Sigmoid colon (tissue), 7 donors: Measurements from ENCODE around the gene DHDH. TPM values are rescaled to one million over a fixed set of nuclear protein-coding genes. Genes with fewer than 3 reads are reported as not detected.

ENCODE experiments used
- DNase-seq: peaks from one replicate; pipeline ENCODE4 v3.0.0-alpha.2; 2019
- H3K27ac ChIP-seq, 4 donors: fragments of 200-600 bp; sonication (generic); one replicate each; pipeline ENCODE4 v1.5.1; 2016 to 2019; ENCODE audit warnings: mild to moderate bottlenecking in 1 of 4
- H3K27me3 ChIP-seq, 3 donors: fragments of 200-600 bp; sonication (generic); one replicate each; pipeline ENCODE4 v1.5.1; 2019; ENCODE audit warnings: mild to moderate bottlenecking in 1 of 3
- H3K36me3 ChIP-seq, 4 donors: fragments of 200-600 bp; sonication (generic); one replicate each; pipeline ENCODE4 v1.5.1; 2016 to 2019
- H3K4me1 ChIP-seq, 4 donors: fragments of 200-600 bp; sonication (generic); one replicate each; pipeline ENCODE4 v1.5.1; 2017 to 2019
- H3K4me3 ChIP-seq, 4 donors: fragments of 200-600 bp; sonication (generic); one replicate each; pipeline ENCODE4 v1.5.1; 2017 to 2019; ENCODE audit warnings: mild to moderate bottlenecking in 2 of 4, moderate library complexity in 1 of 4
- H3K9me3 ChIP-seq, 4 donors: fragments of 200-600 bp in 3 of 4; sonication (generic) in 3 of 4; one replicate each; pipeline versions ENCODE4 v1.5.1 to v1.6.1; 2013 to 2019
- CTCF ChIP-seq, 4 experiments: fragments of 450-650 bp in 3 of 4; fragments of 200-600 bp in 1 of 4; IDR thresholded peaks; one replicate each; pipeline ENCODE4 v1.5.1; 2016 to 2019; ENCODE audit warnings: antibody characterized with exemption in 4 of 4, mild to moderate bottlenecking in 3 of 4, moderate library complexity in 2 of 4
- EP300 ChIP-seq, 4 donors: sonication (generic); formaldehyde crosslinking; IDR thresholded peaks; one replicate each; pipeline ENCODE4 v1.6.1; 2017; ENCODE audit warnings: antibody characterized with exemption in 4 of 4
- POLR2A ChIP-seq, 2 donors: fragments of 450-650 bp; IDR thresholded peaks; one replicate each; pipeline ENCODE4 v1.6.1; 2016; ENCODE audit warnings: antibody characterized with exemption in 2 of 2, mild to moderate bottlenecking in 2 of 2, moderate library complexity in 2 of 2
- POLR2AphosphoS5 ChIP-seq, 4 donors: sonication (generic); formaldehyde crosslinking; IDR thresholded peaks; one replicate each; pipeline ENCODE4 v1.6.1; 2017; ENCODE audit warnings: antibody characterized with exemption in 4 of 4
- WGBS, 2 donors: extraction: QIAGEN DNeasy Blood & Tissue Kit; methylation state at CpG; one replicate each; pipeline ENCODE4 v1.1.7; 2013; 5-methylcytosine and 5-hydroxymethylcytosine counted together
- intact Hi-C: fragments of 100-400 bp; cut with DNase I; formaldehyde crosslinking; loops from one replicate; pipeline ENCODE4 v1.15.1; 2023
- polyA plus RNA-seq, 3 donors: library from polyadenylated mRNA; stranded (reverse); fragments of 200-250 nt; gene quantifications; one replicate each; pipeline ENCODE4 v1.2.3, GENCODE V29; 2013
- total RNA-seq, 4 donors: library from RNA; depleted of rRNA; stranded (reverse); fragments of >200 nt; gene quantifications; one replicate each; pipeline ENCODE4 v1.1.0, GENCODE V29; 2016
- donor health status: healthy with polysubstance abuse.
- donor health status: Bipolar disorder and iron deficiency.
- donor health status: healthy.

DHDH gene
- total and polyA plus RNA-seq, 7 donors: 0.16 TPM; not detected in 6

- no peaks in the 10 kb centered on the region for H3K9me3 ChIP-seq
- peaks cover 6 to 28% (median 11%) of the 10 kb centered on the region in 4 donors for H3K36me3 ChIP-seq
- TF ChIP-seq EP300 (IDR thresholded peaks at IDR 0.05): peak in 2 of 4 donors; percentile 49 to 52
- TF ChIP-seq CTCF (IDR thresholded peaks at IDR 0.05): no peak
- TF ChIP-seq POLR2AphosphoS5 (IDR thresholded peaks at IDR 0.05): peak; percentile 69 to 89 (median 76)
- peaks cover 0 to 51% (median 44%) of the 10 kb centered on the region in 4 donors for H3K4me1 ChIP-seq
- peak overlapping the region; percentile 91 to 98 (median 95) for H3K27ac ChIP-seq
- peak overlapping the region; percentile 24 to 95 (median 90) for H3K4me3 ChIP-seq
- 2 to 8% methylated on average over 28 of the region's 28 CpGs for WGBS, 2 donors
- DNase-seq: peak; percentile 95
- intact Hi-C loops: loop anchor here (1.0 to 10.0 kb wide), 4 partner anchors 90 to 329 kb away; partner anchors contain the start of genes DBP and HSD17B14
- H3K27me3 ChIP-seq: no peaks in the 10 kb centered on the region
These were observed 30.1 kb downstream of the DHDH start for GRCh38 chr19:48963371-48964204.

- WGBS, 2 donors: 10 to 17% methylated on average over 19 of the region's 19 CpGs
- H3K4me3 ChIP-seq: peak overlapping the region; percentile 89 to 95 (median 90)
- DNase-seq: no peak
- no peaks in the 10 kb centered on the region for H3K9me3 ChIP-seq
- peaks cover 0 to 51% (median 44%) of the 10 kb centered on the region in 4 donors for H3K4me1 ChIP-seq
- intact Hi-C loops: loop anchor here (1.0 to 10.0 kb wide), 4 partner anchors 91 to 330 kb away; partner anchors contain the start of genes DBP and HSD17B14
- TF ChIP-seq POLR2A (IDR thresholded peaks at IDR 0.05) (no peak), POLR2AphosphoS5 (IDR thresholded peaks at IDR 0.05) (no peak), EP300 (IDR thresholded peaks at IDR 0.05) (no peak), CTCF (IDR thresholded peaks at IDR 0.05) (no peak)
- no peaks in the 10 kb centered on the region for H3K27me3 ChIP-seq
- peak overlapping the region; percentile 91 to 98 (median 95) for H3K27ac ChIP-seq
- H3K36me3 ChIP-seq: peaks cover 11 to 37% (median 16%) of the 10 kb centered on the region in 4 donors
These were observed 30.9 kb downstream of the DHDH start for GRCh38 chr19:48964205-48965039.

- Histone ChIP-seq H3K36me3 (peaks cover 11 to 45% (median 22%) of the 10 kb centered on the region in 4 donors), H3K27ac (peak within 1 kb of the TSS; percentile 91 to 98 (median 95)), H3K4me1 (peaks cover 0 to 51% (median 44%) of the 10 kb centered on the region in 4 donors), H3K27me3 (no peaks in the 10 kb centered on the region), H3K9me3 (no peaks in the 10 kb centered on the region), H3K4me3 (peak within 1 kb of the TSS; percentile 89 to 95 (median 90))
- intact Hi-C loops: loop anchor here (2.0 to 10.0 kb wide), 2 partner anchors 128 to 330 kb away; partner anchors contain the start of genes DBP and HSD17B14
- 0% methylated on average over 52 of the region's 52 CpGs for WGBS, 2 donors
- peak; percentile 99 for DNase-seq
- TF ChIP-seq POLR2A (IDR thresholded peaks at IDR 0.05) (peak; percentile 99), EP300 (IDR thresholded peaks at IDR 0.05) (peak in 1 of 4 donors; percentile 58), POLR2AphosphoS5 (IDR thresholded peaks at IDR 0.05) (peak; percentile 100), CTCF (IDR thresholded peaks at IDR 0.05) (no peak)
These were observed 31.7 kb downstream of the DHDH start, which contains the start of gene FTL for GRCh38 chr19:48965040-48965805. FTL (plus strand) TSS chr19:48965309; CDS start chr19:48965508, 199 bp downstream.
